ENCODE measurements around the gene USH1G. TPM values are rescaled to one million over a fixed set of nuclear protein-coding genes. Genes with fewer than 3 reads are reported as not detected.

The USH1G gene
- total RNA-seq, 4 donors from 2014 or later, result not detected

GRCh38 chr17:74875155-74875976 is 47.7 kb downstream of the USH1G start:
- TF ChIP-seq CTCF (IDR thresholded peaks at IDR 0.05; ENCODE audit: low read depth), result no peak

- no peak for TF ChIP-seq CTCF (IDR thresholded peaks at IDR 0.05; ENCODE audit: low read depth)
Measured at GRCh38 chr17:74874615-74875037, 48.4 kb downstream of the USH1G start.

- no peak for TF ChIP-seq CTCF (IDR thresholded peaks at IDR 0.05; ENCODE audit: low read depth)
Measured at GRCh38 chr17:74873874-74874614, 49.0 kb downstream of the USH1G start.

GRCh38 chr17:74873037-74873873 is 49.8 kb downstream of the USH1G start:
- TF ChIP-seq CTCF (IDR thresholded peaks at IDR 0.05; ENCODE audit: low read depth), result no peak

- no peak for TF ChIP-seq CTCF (IDR thresholded peaks at IDR 0.05; ENCODE audit: low read depth)
Measured at GRCh38 chr17:74872313-74873036, 50.6 kb downstream of the USH1G start, which contains the start of gene FDXR. TSS of gene FDXR (minus strand) at chr17:74872994. CDS start at chr17:74872944, 50 bp downstream.

- no peak for TF ChIP-seq CTCF (IDR thresholded peaks at IDR 0.05; ENCODE audit: low read depth)
Measured at GRCh38 chr17:74871356-74872076, 51.5 kb downstream of the USH1G start.
